GM12864 (cell line): ENCODE results near the gene MBD3L1.
A peak's percentile ranks its signal among the peaks of the same experiment; 100 is the strongest.

ENCODE experiments used
- DNase-seq: peaks from one replicate; pipeline ENCODE4 v3.0.0-alpha.2; 2011; ENCODE audit warnings: low read depth
- H3K4me3 ChIP-seq: 2 replicates; pipeline ENCODE4 v1.5.1; 2011; ENCODE audit warnings: mild to moderate bottlenecking, low read depth, low read length, control low read depth
- CTCF ChIP-seq: IDR thresholded peaks from 2 replicates; pipeline ENCODE4 v1.5.1; 2011; ENCODE audit warnings: low read depth, mild to moderate bottlenecking, moderate library complexity, low read length, control low read depth, inconsistent platforms; ENCODE audit errors: missing control alignments

MBD3L1 gene

GRCh38 chr19:8832132-8833021, at the start of gene MBD3L1, which contains the start of gene ZNF558:
MBD3L1 (plus strand) TSS chr19:8832377; CDS start chr19:8842679, 10,302 bp downstream.
ZNF558 (minus strand) TSS chr19:8832304; CDS start chr19:8822659, 9,645 bp downstream.
- no peak for TF ChIP-seq CTCF
- peak; percentile 93 for DNase-seq
- H3K4me3 ChIP-seq: peak within 1 kb of the TSS; percentile 91

GRCh38 chr19:8794823-8795222, 37.4 kb upstream of the MBD3L1 start:
- H3K4me3 ChIP-seq: no peak overlapping the region
- no peak for DNase-seq
- no peak for TF ChIP-seq CTCF

- H3K4me3 ChIP-seq: no peak overlapping the region
- TF ChIP-seq CTCF: no peak
- no peak for DNase-seq
These were observed 25.5 kb upstream of the MBD3L1 start for GRCh38 chr19:8806661-8807060.

GRCh38 chr19:8811315-8812172, 20.6 kb upstream of the MBD3L1 start:
- no peak for TF ChIP-seq CTCF
- no peak overlapping the region for H3K4me3 ChIP-seq
- no peak for DNase-seq

- no peak for TF ChIP-seq CTCF
- no peak for DNase-seq
- no peak overlapping the region for H3K4me3 ChIP-seq
These were observed 18.0 kb upstream of the MBD3L1 start for GRCh38 chr19:8814176-8814575.

GRCh38 chr19:8815780-8816179, 16.4 kb upstream of the MBD3L1 start:
- H3K4me3 ChIP-seq: no peak overlapping the region
- no peak for TF ChIP-seq CTCF
- no peak for DNase-seq
